ENCODE measurements around the gene AVP.

GRCh38 chr20:3111507-3111906 is 27.0 kb upstream of the AVP start:
- no peak for TF ChIP-seq CTCF (IDR thresholded peaks at IDR 0.05)
- TF ChIP-seq EP300 (IDR thresholded peaks at IDR 0.05): no peak
- TF ChIP-seq POLR2A (IDR thresholded peaks at IDR 0.05): no peak
- no peak for TF ChIP-seq POLR2AphosphoS5 (IDR thresholded peaks at IDR 0.05)

All from stomach (tissue), 4 donors.